ENCODE data around the gene LRRC59.

The LRRC59 gene

GRCh38 chr17:50388728-50389127 lies 8.6 kb downstream of the LRRC59 start:
- no peak for DNase-seq (ENCODE audit: extremely low read depth in 1 of 2, low read depth in 1 of 2)

DNA sequence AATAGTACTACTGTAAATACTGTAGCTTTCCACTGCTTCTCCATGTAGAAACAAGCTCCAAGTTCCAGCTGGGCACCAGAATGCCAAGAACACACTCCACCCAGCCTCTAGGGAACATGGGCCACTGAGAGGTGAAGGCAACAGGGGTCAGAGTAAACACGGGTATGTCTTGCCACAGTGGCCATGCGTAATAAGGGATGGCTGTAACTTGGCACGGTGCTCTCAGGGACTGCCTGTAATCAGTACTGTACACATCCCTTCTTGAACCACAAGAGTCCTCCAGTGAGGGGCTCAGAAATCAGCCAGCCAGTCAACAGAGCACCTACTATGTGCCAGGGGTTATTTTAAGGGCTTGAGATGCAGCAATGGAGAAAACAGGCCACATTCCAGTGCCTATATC lies 10.8 kb downstream of the LRRC59 start:
- DNase-seq (ENCODE audit: extremely low read depth in 1 of 2, low read depth in 1 of 2) = no peak

DNA sequence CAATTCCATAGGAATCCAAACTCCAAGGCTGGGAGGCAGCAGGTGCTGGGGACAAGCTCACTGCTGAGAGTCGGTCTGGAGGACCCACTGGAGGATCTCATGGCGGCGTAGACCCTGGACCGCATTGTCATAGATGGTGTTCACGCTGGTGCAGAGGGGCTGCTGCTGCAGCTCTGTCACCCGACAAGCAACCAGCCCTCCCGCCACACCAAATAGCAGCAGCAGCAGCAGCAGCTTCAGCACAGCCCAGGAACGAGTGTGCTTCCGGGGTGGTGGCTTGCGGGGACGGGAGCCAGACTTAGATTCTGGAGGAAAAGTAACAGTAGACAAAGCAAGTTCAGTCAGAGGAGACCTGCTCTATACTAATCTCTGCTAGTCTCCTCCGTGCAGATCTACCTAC lies 14.4 kb downstream of the LRRC59 start:
- DNase-seq (ENCODE audit: extremely low read depth in 1 of 2, low read depth in 1 of 2) = no peak

- no peak for DNase-seq (ENCODE audit: extremely low read depth in 1 of 2, low read depth in 1 of 2)
Measured at GRCh38 chr17:50381920-50382319, 15.4 kb downstream of the LRRC59 start.

DNA sequence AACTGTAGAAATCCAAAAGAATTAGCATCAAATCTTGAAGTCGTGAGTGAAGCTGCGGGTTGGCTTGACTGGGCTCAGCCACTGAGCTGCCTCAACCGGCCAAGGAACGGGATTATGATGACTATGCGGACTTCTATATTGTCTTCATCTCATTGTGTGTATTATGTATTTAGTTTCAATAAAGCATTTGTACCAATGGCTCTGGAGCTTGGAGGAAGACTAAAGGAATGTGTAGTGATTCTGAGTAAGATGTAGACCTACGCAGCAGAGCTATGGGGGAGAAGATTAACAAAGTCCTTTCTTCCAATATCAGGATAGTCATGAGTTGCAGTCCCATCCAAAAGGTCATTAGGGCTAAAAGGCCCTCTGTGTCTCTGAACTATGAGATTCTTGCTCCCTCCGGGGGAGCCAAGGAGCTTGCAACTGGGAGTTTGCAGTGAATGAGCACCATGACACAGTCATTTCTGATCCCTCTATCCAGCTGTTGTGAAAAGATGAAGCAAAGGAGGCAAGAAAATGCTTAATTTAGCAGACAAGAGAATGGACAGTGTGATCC lies 16.0 kb downstream of the LRRC59 start:
- no peak for DNase-seq (ENCODE audit: extremely low read depth in 1 of 2, low read depth in 1 of 2)

GRCh38 chr17:50380369-50381259 lies 16.7 kb downstream of the LRRC59 start:
- DNase-seq (ENCODE audit: extremely low read depth in 1 of 2, low read depth in 1 of 2) = no peak

DNA sequence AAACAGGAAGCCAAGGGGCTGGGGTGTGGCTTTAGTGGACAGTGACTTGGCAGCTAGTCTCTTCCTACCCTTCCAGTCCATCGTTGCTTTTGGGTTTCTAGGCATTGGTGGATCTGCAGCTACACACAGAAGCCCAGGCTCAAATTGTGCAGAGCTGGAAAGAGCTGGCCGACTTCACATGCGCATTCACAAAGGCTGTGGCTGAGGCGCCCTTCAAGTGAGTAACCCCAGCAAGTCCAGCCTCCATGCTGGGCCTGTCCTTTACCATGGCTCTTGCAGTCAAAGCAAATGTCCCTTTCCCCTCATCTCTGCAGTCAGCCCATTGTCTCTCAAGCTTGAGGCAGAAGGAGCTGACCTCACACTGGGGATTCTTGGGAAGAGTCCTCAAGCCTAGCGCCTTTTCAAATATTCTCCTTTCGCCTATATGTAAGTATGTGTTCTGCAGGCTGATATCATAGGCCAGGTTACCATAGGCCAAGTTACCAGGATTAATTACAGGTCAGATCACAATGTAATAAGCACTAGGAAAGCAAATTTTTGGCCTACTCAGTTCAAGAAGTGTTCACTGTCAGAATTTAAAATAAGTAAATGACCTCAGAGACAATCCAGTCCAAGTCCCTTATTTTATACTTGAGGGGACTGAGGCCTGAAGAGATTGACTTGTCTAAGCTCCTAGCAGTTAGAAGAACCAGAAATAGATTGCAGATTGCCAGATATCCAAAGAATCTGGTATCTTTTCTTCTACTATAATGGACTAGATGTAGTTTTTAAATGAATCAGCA lies 17.8 kb downstream of the LRRC59 start:
- no peak for DNase-seq (ENCODE audit: extremely low read depth in 1 of 2, low read depth in 1 of 2)

DNA sequence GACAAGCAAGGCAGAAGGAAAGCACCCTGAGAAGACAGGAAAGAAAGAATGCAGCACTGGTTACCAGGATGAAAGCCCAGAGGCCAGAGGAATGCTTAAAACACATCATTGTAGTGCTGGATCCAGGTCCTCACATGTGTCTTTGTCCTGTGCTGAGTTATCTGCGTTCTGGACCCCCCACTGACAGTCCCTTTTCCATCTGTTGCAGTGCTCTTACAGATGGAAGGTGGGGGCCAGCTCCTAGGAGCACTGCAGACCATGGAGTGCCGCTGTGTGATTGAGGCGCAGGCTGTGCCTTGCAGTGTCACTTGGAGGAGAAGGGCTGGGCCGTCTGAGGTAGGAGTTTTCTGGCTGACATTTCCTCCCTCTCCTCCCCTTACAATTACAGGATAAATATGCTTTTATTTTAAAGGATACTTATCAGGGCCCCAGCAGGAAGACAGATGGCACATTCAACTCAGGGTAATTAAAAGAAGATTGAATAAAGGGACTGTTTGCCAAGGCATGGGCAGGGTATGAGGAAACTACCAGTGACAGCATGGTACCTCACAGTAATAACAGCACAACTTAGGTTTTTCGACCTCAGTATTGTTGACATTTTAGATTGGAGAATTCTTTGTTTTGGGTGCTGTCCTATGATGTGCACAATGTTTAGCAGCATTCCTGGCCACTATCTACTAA lies 21.3 kb downstream of the LRRC59 start:
- DNase-seq (ENCODE audit: extremely low read depth in 1 of 2, low read depth in 1 of 2) = no peak

DNA sequence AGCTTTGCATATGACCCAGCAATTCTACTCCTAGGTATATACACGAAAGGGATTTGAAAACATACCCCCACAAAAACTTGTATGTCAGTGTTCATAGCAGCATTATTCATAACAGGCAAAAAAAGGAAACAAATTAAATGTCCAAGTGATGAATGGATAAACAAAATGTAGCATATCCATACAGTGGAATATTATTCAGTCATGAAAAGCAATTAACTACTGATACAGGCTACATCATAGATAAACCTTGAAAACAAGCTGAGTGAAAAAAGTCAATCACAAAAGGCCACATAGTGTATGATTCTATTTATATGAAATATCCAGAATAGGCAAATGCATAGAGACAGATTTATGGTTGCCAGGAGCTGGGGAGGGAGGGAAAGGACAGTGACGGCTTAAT lies 23.6 kb downstream of the LRRC59 start:
- no peak for DNase-seq (ENCODE audit: extremely low read depth in 1 of 2, low read depth in 1 of 2)

GRCh38 chr17:50372758-50373556 lies 24.4 kb downstream of the LRRC59 start, which contains the start of the genes EME1 and MRPL27:
EME1 (plus strand) TSS chr17:50373229; CDS start chr17:50375209, 1,980 bp downstream.
MRPL27 (minus strand) TSS chr17:50373184; CDS start chr17:50373170, 14 bp downstream.
- peak; percentile 57 to 72 for DNase-seq (ENCODE audit: extremely low read depth in 1 of 2, low read depth in 1 of 2)

DNA sequence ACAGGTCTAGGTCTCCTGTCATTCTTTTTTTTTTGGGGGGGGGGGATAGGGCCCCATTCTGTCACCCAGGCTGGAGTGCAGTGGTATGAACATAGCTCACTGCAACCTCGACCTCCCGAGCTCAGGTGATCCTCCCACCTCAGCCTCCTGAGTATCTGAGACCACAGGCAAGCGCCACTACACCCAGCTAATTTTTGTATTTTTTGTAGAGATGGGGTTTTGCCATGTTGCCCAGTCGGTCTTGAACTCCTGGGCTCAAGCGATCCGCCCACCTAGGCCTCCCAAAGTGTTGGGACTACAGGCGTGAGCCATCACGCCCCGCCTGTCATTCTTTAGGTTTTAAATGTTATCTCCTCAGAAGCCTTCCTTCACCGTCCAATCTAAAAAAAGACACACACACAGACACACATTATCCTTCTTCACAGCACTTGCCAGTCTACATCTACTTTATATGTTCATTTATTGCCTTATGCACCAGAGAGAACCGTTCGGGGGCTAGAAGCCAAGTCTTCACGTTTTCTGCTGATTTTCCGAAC lies 25.0 kb downstream of the LRRC59 start:
- DNase-seq (ENCODE audit: extremely low read depth in 1 of 2, low read depth in 1 of 2) = no peak

DNA sequence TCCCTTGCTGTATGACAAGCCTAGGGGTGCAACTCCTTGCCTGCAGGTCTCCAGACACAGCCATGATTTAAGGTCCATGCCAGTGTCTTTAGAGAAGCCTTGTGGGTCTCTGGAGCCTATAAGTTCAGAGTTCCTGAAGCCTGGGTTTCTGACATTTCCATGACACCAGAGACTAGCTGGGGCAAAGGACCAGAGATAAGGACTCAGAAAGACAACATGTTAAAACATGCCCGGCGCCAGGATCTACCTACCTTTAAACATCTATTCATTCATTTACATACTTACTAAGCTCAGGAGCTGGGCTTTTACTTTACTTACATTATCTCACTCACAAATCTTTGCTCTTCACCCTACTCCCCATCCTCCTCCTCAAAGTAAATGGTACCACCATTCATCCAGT lies 25.8 kb downstream of the LRRC59 start:
- DNase-seq (ENCODE audit: extremely low read depth in 1 of 2, low read depth in 1 of 2) = no peak

- DNase-seq (ENCODE audit: extremely low read depth in 1 of 2, low read depth in 1 of 2) = no peak
Measured at GRCh38 chr17:50370052-50370451, 27.3 kb downstream of the LRRC59 start.

DNA sequence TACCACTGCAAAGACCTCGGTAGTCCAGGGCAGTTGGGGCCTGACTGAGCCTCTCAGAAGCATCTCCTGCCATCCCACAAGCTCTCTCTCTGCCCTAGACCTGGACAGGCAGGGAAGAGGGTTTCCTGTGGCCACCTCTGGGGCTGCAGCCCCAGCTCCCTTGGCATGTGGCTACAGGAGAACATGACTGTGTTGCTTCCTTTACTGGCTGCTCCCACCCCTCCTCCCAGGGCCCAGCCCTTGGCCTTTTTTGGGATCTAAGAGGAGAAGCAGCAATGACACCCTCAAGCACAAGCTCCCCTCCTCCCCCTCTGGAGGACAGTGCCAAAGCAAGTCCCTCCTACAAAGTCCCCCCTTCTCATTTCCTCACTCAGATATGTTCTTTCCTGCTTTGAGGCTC lies 29.9 kb downstream of the LRRC59 start:
- DNase-seq (ENCODE audit: extremely low read depth in 1 of 2, low read depth in 1 of 2) = no peak

- DNase-seq (ENCODE audit: extremely low read depth in 1 of 2, low read depth in 1 of 2) = no peak
Measured at GRCh38 chr17:50365649-50366393, 31.5 kb downstream of the LRRC59 start.

DNA sequence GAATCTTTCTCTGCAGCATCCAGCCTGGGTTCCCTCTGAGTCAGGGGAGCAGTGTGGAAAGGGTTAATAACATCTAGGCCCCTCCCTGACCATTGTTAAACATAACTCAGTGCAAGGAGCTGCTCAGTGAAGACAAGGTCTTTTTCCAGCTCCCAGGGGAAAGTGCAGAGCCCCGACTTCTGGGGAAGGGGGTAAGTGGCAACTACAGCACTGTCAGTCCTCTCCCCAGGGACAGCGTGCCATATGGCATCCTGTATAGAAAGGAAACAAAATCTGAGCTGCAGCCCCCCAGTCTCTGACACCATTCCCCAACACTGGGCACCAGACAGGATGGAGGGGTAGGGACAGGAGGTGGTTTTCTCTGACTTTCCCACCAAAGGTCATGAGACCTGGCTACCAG lies 32.2 kb downstream of the LRRC59 start:
- DNase-seq (ENCODE audit: extremely low read depth in 1 of 2, low read depth in 1 of 2) = no peak

DNA sequence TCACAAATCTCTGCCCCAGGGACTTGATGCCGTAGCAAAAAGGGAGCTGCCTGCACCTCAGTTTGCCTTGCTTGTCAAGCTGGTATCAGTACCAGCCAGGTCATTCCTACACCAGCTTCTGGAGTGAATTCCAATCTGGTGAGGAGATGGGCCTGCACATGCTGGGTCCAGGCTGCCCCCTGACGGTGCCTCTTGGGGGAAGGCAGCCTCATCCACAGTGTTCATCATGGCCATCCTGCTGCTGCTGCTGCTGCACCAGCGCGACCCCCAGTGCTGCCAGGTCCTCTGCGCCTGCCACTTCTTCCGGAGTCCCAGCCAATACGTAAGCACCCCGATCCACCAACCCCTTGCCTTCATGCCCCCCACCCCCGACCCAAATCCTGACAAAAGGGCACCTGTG lies 32.6 kb downstream of the LRRC59 start:
- DNase-seq (ENCODE audit: extremely low read depth in 1 of 2, low read depth in 1 of 2) = no peak

GRCh38 chr17:50364061-50364458 lies 33.3 kb downstream of the LRRC59 start:
- no peak for DNase-seq (ENCODE audit: extremely low read depth in 1 of 2, low read depth in 1 of 2)
